IMR-90 (cell line): ENCODE results near the gene DSCAM.

ENCODE experiments used
- BHLHE40 ChIP-seq: fragments of 150-350 bp; IDR thresholded peaks from 2 replicates; pipeline ENCODE4 v1.6.1; 2016; ENCODE audit warnings: mild to moderate bottlenecking, low read depth, low read length
- MAZ ChIP-seq: IDR thresholded peaks from 2 replicates; pipeline ENCODE4 v1.6.1; 2012; ENCODE audit warnings: low read depth, mild to moderate bottlenecking, low read length, improper control_type of control experiment, moderate library complexity, borderline replicate concordance
- NFE2L2 ChIP-seq: fragments of 150-350 bp; IDR thresholded peaks from 2 replicates; pipeline ENCODE4 v1.6.1; 2016; ENCODE audit warnings: low read depth, mild to moderate bottlenecking, low read length
- POLR2A ChIP-seq: IDR thresholded peaks from 2 replicates; pipeline ENCODE4 v1.6.1; 2012; ENCODE audit warnings: mild to moderate bottlenecking, low read depth, low read length
- RAD21 ChIP-seq: IDR thresholded peaks from 2 replicates; pipeline ENCODE4 v1.6.1; 2012; ENCODE audit warnings: low read length, improper control_type of control experiment
- TF ChIP-seq, protein P1 (sequence below): conservative IDR thresholded peaks from 2 replicates; pipeline ENCODE4 v1.5.1; 2012; ENCODE audit warnings: mild to moderate bottlenecking, low read depth, low read length, improper control_type of control experiment
- TF ChIP-seq, protein P2 (sequence below): fragments of 150-350 bp; IDR thresholded peaks from 2 replicates; pipeline ENCODE4 v1.6.1; 2017; ENCODE audit warnings: mild to moderate bottlenecking, antibody characterized with exemption, low read length, low read depth
- TF ChIP-seq, protein P3 (sequence below): fragments of 150-350 bp; IDR thresholded peaks from 2 replicates; pipeline ENCODE4 v1.6.1; 2016; ENCODE audit warnings: low read depth, mild to moderate bottlenecking, low read length, moderate library complexity, borderline replicate concordance

DNA sequence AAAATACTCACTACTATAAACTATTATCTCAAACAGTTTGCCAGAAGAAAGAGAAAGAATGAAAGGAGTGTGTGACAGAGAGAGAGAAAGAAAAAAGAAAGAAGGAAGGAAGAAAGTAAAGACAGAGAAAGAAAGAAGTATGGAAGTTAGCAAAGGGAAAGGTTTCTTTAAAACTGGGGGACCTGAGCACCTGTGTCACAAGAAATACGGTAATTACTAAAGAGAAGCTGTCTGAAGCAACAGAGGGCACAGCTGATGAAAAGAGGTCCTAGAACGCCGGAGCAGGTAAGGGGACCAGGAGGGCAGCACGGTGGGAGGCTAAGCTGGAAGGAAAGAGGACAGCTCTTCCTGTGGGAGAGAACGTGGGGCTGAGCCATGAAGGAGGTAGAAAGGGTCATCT, 163.6 kb downstream of the DSCAM start:
- TF ChIP-seq, protein P1, sequence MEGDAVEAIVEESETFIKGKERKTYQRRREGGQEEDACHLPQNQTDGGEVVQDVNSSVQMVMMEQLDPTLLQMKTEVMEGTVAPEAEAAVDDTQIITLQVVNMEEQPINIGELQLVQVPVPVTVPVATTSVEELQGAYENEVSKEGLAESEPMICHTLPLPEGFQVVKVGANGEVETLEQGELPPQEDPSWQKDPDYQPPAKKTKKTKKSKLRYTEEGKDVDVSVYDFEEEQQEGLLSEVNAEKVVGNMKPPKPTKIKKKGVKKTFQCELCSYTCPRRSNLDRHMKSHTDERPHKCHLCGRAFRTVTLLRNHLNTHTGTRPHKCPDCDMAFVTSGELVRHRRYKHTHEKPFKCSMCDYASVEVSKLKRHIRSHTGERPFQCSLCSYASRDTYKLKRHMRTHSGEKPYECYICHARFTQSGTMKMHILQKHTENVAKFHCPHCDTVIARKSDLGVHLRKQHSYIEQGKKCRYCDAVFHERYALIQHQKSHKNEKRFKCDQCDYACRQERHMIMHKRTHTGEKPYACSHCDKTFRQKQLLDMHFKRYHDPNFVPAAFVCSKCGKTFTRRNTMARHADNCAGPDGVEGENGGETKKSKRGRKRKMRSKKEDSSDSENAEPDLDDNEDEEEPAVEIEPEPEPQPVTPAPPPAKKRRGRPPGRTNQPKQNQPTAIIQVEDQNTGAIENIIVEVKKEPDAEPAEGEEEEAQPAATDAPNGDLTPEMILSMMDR: no peak
- TF ChIP-seq POLR2A: no peak
- no peak for TF ChIP-seq NFE2L2
- no peak for TF ChIP-seq RAD21
- TF ChIP-seq MAZ: no peak
- TF ChIP-seq, protein P2, sequence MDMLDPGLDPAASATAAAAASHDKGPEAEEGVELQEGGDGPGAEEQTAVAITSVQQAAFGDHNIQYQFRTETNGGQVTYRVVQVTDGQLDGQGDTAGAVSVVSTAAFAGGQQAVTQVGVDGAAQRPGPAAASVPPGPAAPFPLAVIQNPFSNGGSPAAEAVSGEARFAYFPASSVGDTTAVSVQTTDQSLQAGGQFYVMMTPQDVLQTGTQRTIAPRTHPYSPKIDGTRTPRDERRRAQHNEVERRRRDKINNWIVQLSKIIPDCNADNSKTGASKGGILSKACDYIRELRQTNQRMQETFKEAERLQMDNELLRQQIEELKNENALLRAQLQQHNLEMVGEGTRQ: no peak
- no peak for TF ChIP-seq BHLHE40
- TF ChIP-seq, protein P3, sequence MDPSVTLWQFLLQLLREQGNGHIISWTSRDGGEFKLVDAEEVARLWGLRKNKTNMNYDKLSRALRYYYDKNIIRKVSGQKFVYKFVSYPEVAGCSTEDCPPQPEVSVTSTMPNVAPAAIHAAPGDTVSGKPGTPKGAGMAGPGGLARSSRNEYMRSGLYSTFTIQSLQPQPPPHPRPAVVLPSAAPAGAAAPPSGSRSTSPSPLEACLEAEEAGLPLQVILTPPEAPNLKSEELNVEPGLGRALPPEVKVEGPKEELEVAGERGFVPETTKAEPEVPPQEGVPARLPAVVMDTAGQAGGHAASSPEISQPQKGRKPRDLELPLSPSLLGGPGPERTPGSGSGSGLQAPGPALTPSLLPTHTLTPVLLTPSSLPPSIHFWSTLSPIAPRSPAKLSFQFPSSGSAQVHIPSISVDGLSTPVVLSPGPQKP: no peak
